HepG2 (cell line): Measurements from ENCODE around the gene CIAO2B. TPM values are rescaled to one million over a fixed set of nuclear protein-coding genes. Genes with fewer than 3 reads are reported as not detected.
A peak's percentile ranks its signal among the peaks of the same experiment; 100 is the strongest.

Experiments
- ADNP ChIP-seq: sonication (generic); formaldehyde crosslinking; IDR thresholded peaks from 2 replicates; pipeline ENCODE4 v1.4.0; 2020; ENCODE audit warnings: missing genetic modification reagents
- BRCA1 ChIP-seq: sonication (generic); formaldehyde crosslinking; IDR thresholded peaks from 2 replicates; pipeline ENCODE4 v1.4.0; 2020; ENCODE audit warnings: missing genetic modification reagents
- HHEX ChIP-seq: IDR thresholded peaks from 2 replicates; pipeline ENCODE4 v1.6.1; 2016; ENCODE audit warnings: control low read depth
- HOXA3 ChIP-seq: sonication (generic); formaldehyde crosslinking; IDR thresholded peaks from 2 replicates; pipeline ENCODE4 v1.5.0; 2020; ENCODE audit warnings: missing genetic modification reagents
- JUNB ChIP-seq: sonication (generic); formaldehyde crosslinking; IDR thresholded peaks from 2 replicates; pipeline ENCODE4 v1.8.0; 2022; ENCODE audit warnings: missing genetic modification reagents, mild to moderate bottlenecking, borderline replicate concordance
- KDM2A ChIP-seq: sonication (generic); formaldehyde crosslinking; IDR thresholded peaks from 2 replicates; pipeline ENCODE4 v1.4.0; 2020; ENCODE audit warnings: low read depth, missing genetic modification reagents, borderline replicate concordance
- KMT2A ChIP-seq: sonication (generic); formaldehyde crosslinking; IDR thresholded peaks from 2 replicates; pipeline ENCODE4 v1.4.0; 2020; ENCODE audit warnings: missing genetic modification reagents
- MIXL1 ChIP-seq: IDR thresholded peaks from 2 replicates; pipeline ENCODE4 v1.6.1; 2016
- NONO ChIP-seq, 2 experiments: fragments of 450-650 bp in 1 of 2; sonication (generic) in 1 of 2; formaldehyde crosslinking in 1 of 2; IDR thresholded peaks in 1 of 2; conservative IDR thresholded peaks in 1 of 2; 2 replicates each; pipeline versions ENCODE4 v1.6.1 to v1.8.0; 2017 to 2022; ENCODE audit warnings: mild to moderate bottlenecking in 1 of 2, missing genetic modification reagents in 1 of 2, moderate library complexity in 1 of 2
- NR2F1 ChIP-seq, 2 experiments: fragments of 450-650 bp in 1 of 2; formaldehyde crosslinking in 1 of 2; IDR thresholded peaks; 2 replicates each; pipeline versions ENCODE4 v1.5.0 to v1.6.1; 2016 to 2020; ENCODE audit warnings: mild to moderate bottlenecking in 1 of 2, missing compliant biosample characterization in 1 of 2, missing genetic modification reagents in 1 of 2, moderate library complexity in 1 of 2
- SCMH1 ChIP-seq: sonication (generic); formaldehyde crosslinking; IDR thresholded peaks from 2 replicates; pipeline ENCODE4 v1.9.0; 2021; ENCODE audit warnings: missing genetic modification reagents, mild to moderate bottlenecking, borderline replicate concordance
- TCF12 ChIP-seq, 2 experiments: fragments of 450-650 bp in 1 of 2; sonication (generic) in 1 of 2; formaldehyde crosslinking in 1 of 2; IDR thresholded peaks; 2 replicates each; pipeline versions ENCODE4 v1.6.1 to v1.8.0; 2017 to 2022; ENCODE audit warnings: antibody characterized with exemption in 1 of 2, mild to moderate bottlenecking in 1 of 2, missing genetic modification reagents in 1 of 2, moderate library complexity in 1 of 2
- TRIM24 ChIP-seq: sonication (generic); formaldehyde crosslinking; IDR thresholded peaks from 2 replicates; pipeline ENCODE4 v1.8.0; 2022; ENCODE audit warnings: mild to moderate bottlenecking, missing genetic modification reagents
- ZBTB21 ChIP-seq: sonication (generic); formaldehyde crosslinking; IDR thresholded peaks from 2 replicates; pipeline ENCODE4 v1.4.0; 2020; ENCODE audit warnings: missing genetic modification reagents
- ZNF558 ChIP-seq: sonication (generic); formaldehyde crosslinking; IDR thresholded peaks from 2 replicates; pipeline ENCODE4 v1.9.0; 2022; ENCODE audit warnings: mild to moderate bottlenecking, missing genetic modification reagents, borderline replicate concordance
- ZNF570 ChIP-seq: sonication (generic); formaldehyde crosslinking; IDR thresholded peaks from 2 replicates; pipeline ENCODE4 v1.4.0; 2020; ENCODE audit warnings: mild to moderate bottlenecking, missing genetic modification reagents, borderline replicate concordance
- ZNF572 ChIP-seq: sonication (generic); formaldehyde crosslinking; IDR thresholded peaks from 2 replicates; pipeline ENCODE4 v1.5.1; 2020; ENCODE audit warnings: mild to moderate bottlenecking, missing genetic modification reagents
- ZNF720 ChIP-seq: sonication (generic); formaldehyde crosslinking; IDR thresholded peaks from 2 replicates; pipeline ENCODE4 v1.4.0; 2020; ENCODE audit warnings: missing genetic modification reagents
- ZSCAN20 ChIP-seq: sonication (generic); formaldehyde crosslinking; IDR thresholded peaks from 2 replicates; pipeline ENCODE4 v1.4.0; 2020; ENCODE audit warnings: missing genetic modification reagents, mild to moderate bottlenecking, borderline replicate concordance
- ZSCAN21 ChIP-seq: sonication (generic); formaldehyde crosslinking; IDR thresholded peaks from 2 replicates; pipeline ENCODE4 v1.8.0; 2022; ENCODE audit warnings: mild to moderate bottlenecking, missing genetic modification reagents, moderate library complexity, borderline replicate concordance
- polyA plus RNA-seq, 8 experiments: library from polyadenylated mRNA; depleted of rRNA in 3 of 8; stranded (reverse) in 7 of 8; unstranded in 1 of 8; fragments of >200 nt; fragmentation: Illumina TruSeq in 4 of 8; extraction: Trizol in 4 of 8; gene quantifications; 2 replicates each; pipeline versions ENCODE4 v1.2.1 to v1.2.3, GENCODE V29; 2011 to 2016; ENCODE audit warnings: low read depth in 4 of 8, missing spikeins in 1 of 8, mixed read lengths in 1 of 8; ENCODE audit not compliant: insufficient read depth in 1 of 8
- total RNA-seq, 5 experiments: library from RNA; depleted of rRNA; stranded (reverse); fragments of >200 nt; fragmentation: Illumina TruSeq; extraction: Trizol; gene quantifications; 2 replicates each; pipeline ENCODE4 v1.2.3, GENCODE V29; 2016; ENCODE audit warnings: low read depth in 1 of 5
- TF ChIP-seq, protein P1 (sequence below): sonication (generic); formaldehyde crosslinking; conservative IDR thresholded peaks from 2 replicates; pipeline ENCODE4 v1.8.0; 2022; ENCODE audit warnings: low read depth, missing genetic modification reagents
- TF ChIP-seq, protein P2 (sequence below): sonication (generic); formaldehyde crosslinking; IDR thresholded peaks from 2 replicates; pipeline ENCODE4 v1.8.1; 2022; ENCODE audit warnings: mild to moderate bottlenecking, missing genetic modification reagents
- TF ChIP-seq, protein P3 (sequence below): sonication (generic); formaldehyde crosslinking; IDR thresholded peaks from 2 replicates; pipeline ENCODE4 v1.9.0; 2021; ENCODE audit warnings: missing genetic modification reagents, borderline replicate concordance
- TF ChIP-seq, protein P4 (sequence below): sonication (generic); formaldehyde crosslinking; IDR thresholded peaks from 2 replicates; pipeline ENCODE4 v1.4.0; 2020; ENCODE audit warnings: mild to moderate bottlenecking, missing genetic modification reagents

The CIAO2B gene
- total and polyA plus RNA-seq, 2 of the 13 experiments (the other 11 are each of a cell fraction or from before 2014, with no cell fraction given), result 157 to 293 TPM

DNA sequence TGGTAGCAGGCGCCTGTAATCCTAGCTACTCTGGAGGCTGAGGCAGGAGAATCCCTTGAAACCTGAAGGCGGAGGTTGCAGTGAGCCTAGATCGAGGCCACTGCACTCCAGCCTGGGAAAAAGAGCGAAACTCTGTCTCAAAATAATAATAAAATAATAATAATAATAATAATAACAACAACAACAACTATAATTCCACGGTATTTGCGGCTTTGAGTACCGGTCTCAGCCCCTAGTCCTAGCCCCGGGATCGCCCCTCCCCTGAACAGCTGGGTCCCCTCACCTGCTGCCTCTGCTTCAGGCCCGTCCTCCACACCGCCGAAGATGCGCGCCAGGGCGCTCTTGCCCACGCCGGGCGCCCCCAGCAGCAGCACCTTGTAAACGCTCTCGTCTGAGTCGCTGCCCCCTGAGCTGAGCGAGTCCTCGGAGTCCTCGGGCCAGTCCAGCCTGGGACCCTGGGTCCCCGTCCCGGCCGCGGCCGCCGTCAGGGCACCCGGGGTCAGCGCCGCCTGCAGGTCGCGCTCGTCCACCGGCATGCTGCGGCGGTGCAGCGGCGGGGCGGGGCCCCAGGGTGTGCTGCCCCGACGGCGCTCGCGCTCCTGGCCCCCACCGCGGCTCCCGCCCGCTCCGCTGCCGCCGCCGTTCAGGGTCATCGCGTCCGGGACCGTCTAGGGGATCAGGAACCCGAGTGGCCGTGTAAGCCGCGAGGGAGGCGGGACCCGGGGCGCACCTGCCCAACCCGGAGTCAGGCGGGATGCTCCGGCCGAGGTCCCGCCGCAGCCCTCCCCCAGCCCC is 9.5 kb downstream of the CIAO2B start (continued):
- TF ChIP-seq ZSCAN20, result 0 out of 2 replicates have a peak, but pooled peaks have one; percentile 76
- no peak for TF ChIP-seq SCMH1 (CRISPR knock-in tag)
- no peak for TF ChIP-seq JUNB
- TF ChIP-seq MIXL1 (CRISPR knock-in tag), result no peak
- no peak for TF ChIP-seq TRIM24 (CRISPR knock-in tag)
- 0 out of 2 replicates have a peak, but pooled peaks have one; percentile 40 for TF ChIP-seq ZSCAN21 (CRISPR knock-in tag)
- TF ChIP-seq ZNF570 (CRISPR knock-in tag), result no peak
- TF ChIP-seq ZNF720 (CRISPR knock-in tag), result no peak
- TF ChIP-seq ZNF558 (CRISPR knock-in tag), result no peak
- TF ChIP-seq NONO (IDR thresholded peaks at IDR 0.05), result no peak
- no peak; the same call in 1 of the 2 replicates for TF ChIP-seq NONO (CRISPR knock-in tag; conservative IDR thresholded peaks at IDR 0.05)
- TF ChIP-seq KMT2A (CRISPR knock-in tag), result 0 out of 2 replicates have a peak, but pooled peaks have one; percentile 25
- 0 out of 2 replicates have a peak, but pooled peaks have one; percentile 35 for TF ChIP-seq ADNP
- no peak for TF ChIP-seq HHEX (CRISPR knock-in tag)
- TF ChIP-seq NR2F1 (CRISPR knock-in tag; IDR thresholded peaks at IDR 0.05), result 0 out of 4 replicates have a peak, but pooled peaks of 1 of the 2 experiments have one; percentile 19
- TF ChIP-seq, protein P1, sequence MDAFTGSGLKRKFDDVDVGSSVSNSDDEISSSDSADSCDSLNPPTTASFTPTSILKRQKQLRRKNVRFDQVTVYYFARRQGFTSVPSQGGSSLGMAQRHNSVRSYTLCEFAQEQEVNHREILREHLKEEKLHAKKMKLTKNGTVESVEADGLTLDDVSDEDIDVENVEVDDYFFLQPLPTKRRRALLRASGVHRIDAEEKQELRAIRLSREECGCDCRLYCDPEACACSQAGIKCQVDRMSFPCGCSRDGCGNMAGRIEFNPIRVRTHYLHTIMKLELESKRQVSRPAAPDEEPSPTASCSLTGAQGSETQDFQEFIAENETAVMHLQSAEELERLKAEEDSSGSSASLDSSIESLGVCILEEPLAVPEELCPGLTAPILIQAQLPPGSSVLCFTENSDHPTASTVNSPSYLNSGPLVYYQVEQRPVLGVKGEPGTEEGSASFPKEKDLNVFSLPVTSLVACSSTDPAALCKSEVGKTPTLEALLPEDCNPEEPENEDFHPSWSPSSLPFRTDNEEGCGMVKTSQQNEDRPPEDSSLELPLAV (CRISPR knock-in tag), result no peak
- TF ChIP-seq BRCA1 (CRISPR knock-in tag), result no peak
- TF ChIP-seq TCF12 (IDR thresholded peaks at IDR 0.05), result no peak
- no peak for TF ChIP-seq TCF12 (CRISPR knock-in tag; IDR thresholded peaks at IDR 0.05)
- TF ChIP-seq ZBTB21, result no peak
- TF ChIP-seq, protein P2, sequence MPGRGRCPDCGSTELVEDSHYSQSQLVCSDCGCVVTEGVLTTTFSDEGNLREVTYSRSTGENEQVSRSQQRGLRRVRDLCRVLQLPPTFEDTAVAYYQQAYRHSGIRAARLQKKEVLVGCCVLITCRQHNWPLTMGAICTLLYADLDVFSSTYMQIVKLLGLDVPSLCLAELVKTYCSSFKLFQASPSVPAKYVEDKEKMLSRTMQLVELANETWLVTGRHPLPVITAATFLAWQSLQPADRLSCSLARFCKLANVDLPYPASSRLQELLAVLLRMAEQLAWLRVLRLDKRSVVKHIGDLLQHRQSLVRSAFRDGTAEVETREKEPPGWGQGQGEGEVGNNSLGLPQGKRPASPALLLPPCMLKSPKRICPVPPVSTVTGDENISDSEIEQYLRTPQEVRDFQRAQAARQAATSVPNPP (CRISPR knock-in tag), result no peak
- TF ChIP-seq HOXA3 (CRISPR knock-in tag), result peak; percentile 64
- TF ChIP-seq, protein P3, sequence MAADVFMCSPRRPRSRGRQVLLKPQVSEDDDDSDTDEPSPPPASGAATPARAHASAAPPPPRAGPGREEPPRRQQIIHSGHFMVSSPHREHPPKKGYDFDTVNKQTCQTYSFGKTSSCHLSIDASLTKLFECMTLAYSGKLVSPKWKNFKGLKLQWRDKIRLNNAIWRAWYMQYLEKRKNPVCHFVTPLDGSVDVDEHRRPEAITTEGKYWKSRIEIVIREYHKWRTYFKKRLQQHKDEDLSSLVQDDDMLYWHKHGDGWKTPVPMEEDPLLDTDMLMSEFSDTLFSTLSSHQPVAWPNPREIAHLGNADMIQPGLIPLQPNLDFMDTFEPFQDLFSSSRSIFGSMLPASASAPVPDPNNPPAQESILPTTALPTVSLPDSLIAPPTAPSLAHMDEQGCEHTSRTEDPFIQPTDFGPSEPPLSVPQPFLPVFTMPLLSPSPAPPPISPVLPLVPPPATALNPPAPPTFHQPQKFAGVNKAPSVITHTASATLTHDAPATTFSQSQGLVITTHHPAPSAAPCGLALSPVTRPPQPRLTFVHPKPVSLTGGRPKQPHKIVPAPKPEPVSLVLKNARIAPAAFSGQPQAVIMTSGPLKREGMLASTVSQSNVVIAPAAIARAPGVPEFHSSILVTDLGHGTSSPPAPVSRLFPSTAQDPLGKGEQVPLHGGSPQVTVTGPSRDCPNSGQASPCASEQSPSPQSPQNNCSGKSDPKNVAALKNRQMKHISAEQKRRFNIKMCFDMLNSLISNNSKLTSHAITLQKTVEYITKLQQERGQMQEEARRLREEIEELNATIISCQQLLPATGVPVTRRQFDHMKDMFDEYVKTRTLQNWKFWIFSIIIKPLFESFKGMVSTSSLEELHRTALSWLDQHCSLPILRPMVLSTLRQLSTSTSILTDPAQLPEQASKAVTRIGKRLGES (CRISPR knock-in tag), result no peak
- peak; percentile 59 for TF ChIP-seq KDM2A
- TF ChIP-seq, protein P4, sequence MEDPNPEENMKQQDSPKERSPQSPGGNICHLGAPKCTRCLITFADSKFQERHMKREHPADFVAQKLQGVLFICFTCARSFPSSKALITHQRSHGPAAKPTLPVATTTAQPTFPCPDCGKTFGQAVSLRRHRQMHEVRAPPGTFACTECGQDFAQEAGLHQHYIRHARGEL, result no peak
- TF ChIP-seq ZNF572 (CRISPR knock-in tag), result no peak
